HG03108 (cell line): ENCODE measurements around the gene ADGRG3.
"Not testable (repeated sequence)": the region's sequence is repeated elsewhere in the genome, so short reads cannot be mapped to it uniquely, and the experiment has no call there.

Source experiments
- ATAC-seq: cut with Tn5 transposase; IDR thresholded peaks from one replicate; pipeline ENCODE4 v1.9.1; 2021; ENCODE audit warnings: moderate library complexity; ENCODE audit not compliant: unreplicated experiment

Gene ADGRG3

DNA sequence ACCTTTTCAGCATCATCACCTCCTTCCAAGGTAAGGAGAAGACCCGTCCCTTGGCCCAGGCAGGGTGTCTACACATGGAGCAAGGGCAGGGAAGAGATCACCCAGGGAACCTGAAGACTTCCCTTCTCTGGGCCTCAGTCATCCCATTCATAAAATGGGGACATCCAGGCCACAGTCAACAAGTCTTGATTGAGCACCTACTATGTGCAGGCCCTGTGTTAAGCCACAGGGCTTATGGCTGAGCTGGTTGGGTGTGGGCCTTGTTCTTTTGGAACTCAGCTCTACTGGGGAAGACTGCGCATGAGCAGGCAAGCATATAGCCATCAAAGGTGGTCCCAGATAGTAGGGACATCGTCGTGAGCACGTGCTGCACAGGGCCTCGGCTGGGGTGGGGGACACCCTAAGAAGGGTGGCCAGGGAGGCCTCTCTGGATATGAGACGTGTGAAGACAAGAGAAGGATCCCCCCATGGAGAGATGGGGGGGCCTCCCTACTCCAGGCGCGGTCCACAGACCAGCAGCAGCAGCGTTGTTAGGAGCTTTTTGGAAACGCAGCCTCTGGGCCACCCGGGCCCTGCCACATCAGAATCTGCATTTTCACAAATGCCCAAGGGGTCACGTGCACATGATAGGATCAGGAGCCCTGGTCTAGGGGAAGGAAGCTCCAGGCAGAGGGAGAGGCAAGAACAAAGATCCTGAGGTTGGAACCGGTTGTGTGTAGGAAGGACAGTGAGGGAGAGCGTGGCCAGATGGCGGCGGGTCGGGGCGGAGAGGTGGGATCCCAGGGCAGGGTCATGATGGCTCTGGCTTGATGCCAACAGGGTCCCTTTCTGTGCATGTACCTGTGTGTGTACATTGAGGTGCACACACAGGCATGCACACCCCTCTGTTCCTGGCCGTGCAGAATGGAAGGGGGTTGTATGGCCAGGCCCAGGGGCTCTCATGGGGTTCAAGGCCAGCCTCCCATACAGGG is 5.9 kb upstream of the ADGRG3 start:
- ATAC-seq = no peak

DNA sequence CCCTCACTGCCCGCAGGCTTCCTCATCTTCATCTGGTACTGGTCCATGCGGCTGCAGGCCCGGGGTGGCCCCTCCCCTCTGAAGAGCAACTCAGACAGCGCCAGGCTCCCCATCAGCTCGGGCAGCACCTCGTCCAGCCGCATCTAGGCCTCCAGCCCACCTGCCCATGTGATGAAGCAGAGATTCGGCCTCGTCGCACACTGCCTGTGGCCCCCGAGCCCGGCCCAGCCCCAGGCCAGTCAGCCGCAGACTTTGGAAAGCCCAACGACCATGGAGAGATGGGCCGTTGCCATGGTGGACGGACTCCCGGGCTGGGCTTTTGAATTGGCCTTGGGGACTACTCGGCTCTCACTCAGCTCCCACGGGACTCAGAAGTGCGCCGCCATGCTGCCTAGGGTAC is 4.7 kb upstream of the ADGRG3 start:
- ATAC-seq = no peak

DNA sequence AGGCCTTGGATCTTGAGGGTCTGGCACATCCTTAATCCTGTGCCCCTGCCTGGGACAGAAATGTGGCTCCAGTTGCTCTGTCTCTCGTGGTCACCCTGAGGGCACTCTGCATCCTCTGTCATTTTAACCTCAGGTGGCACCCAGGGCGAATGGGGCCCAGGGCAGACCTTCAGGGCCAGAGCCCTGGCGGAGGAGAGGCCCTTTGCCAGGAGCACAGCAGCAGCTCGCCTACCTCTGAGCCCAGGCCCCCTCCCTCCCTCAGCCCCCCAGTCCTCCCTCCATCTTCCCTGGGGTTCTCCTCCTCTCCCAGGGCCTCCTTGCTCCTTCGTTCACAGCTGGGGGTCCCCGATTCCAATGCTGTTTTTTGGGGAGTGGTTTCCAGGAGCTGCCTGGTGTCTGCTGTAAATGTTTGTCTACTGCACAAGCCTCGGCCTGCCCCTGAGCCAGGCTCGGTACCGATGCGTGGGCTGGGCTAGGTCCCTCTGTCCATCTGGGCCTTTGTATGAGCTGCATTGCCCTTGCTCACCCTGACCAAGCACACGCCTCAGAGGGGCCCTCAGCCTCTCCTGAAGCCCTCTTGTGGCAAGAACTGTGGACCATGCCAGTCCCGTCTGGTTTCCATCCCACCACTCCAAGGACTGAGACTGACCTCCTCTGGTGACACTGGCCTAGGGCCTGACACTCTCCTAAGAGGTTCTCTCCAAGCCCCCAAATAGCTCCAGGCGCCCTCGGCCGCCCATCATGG is 4.0 kb upstream of the ADGRG3 start:
- ATAC-seq = no peak

DNA sequence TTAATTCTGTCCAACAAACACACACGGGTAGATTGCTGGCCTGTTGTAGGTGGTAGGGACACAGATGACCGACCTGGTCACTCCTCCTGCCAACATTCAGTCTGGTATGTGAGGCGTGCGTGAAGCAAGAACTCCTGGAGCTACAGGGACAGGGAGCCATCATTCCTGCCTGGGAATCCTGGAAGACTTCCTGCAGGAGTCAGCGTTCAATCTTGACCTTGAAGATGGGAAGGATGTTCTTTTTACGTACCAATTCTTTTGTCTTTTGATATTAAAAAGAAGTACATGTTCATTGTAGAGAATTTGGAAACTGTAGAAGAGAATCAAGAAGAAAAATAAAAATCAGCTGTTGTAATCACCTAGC is 3.5 kb upstream of the ADGRG3 start:
- ATAC-seq = no peak

DNA sequence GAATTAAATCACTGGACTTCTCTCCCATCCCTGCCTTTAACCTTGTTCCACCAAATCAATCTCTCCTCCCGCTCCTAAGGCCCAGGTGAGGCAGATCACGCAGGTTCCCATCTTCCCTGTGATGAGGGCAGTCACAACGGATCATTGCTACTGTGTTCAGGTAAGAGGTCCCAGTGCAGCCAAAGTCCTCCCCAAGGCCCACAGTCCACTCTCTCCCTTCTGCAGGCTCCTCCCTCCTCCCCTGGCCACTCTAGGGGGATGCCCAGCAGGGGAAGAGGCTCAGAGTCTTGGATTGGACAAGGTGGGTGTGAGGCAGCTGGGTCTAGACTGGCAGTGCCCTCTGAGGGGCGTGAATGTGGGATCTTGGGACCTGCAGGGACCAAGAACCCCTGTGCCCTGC is 2.6 kb upstream of the ADGRG3 start:
- ATAC-seq = no peak

DNA sequence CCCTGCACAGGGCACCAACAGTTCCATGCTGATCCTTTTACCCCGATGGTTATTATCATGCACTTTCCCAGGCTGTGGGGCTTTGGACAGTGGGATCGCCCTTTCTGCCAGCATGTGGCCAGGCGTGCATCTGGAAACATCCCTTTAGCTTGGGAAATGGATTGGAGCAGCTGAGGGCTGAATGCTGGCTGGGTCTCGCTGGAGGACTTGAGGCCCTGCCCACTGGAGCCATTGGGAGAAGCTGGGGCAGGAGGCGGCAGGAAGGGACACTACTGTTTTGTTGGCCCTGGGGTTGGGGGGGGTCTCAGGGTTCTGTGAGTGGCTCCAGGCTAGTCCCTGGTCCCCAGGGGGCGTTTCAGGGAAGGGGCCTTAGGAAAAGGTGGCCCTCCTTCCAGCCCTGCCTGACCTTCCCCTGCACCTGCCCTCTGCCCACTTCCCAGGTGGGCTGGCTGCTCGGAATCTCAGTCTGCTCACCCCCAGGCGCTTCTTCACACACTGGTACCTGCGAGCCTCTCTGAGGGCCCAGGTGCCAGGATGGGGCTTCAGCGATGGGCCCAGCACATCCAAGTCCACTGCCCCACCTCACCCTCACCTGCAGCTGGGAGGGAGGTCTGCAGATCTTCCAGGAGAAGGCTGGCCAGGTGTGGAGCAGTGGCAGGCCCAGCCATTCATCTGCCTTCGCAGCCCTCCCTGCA is 1.6 kb upstream of the ADGRG3 start:
- ATAC-seq = no peak

DNA sequence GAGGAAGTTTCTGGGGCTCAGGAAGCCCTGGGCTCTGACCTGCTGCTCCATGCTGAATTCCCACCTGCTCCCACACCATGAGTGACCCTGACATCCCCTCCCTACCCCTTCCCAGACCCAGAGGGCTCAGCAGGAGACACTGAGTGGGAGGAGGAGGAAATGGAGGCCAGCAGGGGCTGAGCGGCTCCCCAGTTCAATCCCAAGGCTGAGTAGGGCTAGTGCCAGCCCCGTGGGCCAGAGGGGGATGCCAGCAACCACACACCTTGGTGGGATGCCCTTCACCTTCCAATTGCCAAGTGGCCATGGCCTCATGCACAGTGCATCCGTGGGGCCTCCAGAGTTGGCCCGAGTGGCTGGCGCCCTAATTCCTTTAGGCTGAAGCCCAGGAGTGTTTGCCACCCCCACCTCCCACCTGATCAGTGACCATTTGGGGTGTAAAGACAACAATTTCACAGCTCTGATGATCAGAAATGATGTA is 1.0 kb upstream of the ADGRG3 start:
- ATAC-seq = no peak

DNA sequence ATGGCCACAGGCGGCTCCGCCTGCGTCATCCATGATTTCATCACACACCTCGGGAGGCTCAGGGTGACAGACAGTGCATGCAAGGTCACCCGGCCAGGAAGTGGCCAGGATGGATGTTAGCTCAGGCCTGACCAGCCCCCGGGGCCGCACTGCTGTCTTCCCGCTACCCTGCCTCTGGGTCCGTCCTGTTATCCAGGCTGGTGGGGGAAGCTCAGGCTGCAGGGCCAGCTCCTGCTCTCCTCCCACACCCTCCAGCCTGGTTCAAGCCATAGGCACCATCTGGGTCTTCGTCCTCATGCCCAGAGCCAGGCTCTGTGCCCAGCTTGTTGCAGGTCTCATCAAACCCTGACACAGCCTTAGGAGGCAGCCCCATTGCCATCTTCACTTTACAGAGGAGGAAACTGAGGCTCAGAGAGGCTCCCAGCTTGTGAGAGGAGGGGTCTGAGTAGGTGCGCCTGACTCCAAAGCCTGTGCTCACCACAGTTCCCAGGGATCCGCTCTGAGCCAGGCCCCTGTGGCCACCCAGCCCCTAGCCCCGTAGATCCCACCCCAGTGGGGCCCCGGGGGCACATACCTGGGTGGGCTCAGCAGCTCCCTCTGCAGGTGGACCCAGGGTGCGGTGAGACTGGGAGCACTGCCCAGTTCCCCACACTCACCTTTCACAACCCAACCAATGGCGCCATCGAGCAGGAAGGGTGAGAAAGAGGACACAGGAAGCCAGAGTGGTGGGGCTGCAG is 412 bp upstream of the ADGRG3 start:
- ATAC-seq = no peak

DNA sequence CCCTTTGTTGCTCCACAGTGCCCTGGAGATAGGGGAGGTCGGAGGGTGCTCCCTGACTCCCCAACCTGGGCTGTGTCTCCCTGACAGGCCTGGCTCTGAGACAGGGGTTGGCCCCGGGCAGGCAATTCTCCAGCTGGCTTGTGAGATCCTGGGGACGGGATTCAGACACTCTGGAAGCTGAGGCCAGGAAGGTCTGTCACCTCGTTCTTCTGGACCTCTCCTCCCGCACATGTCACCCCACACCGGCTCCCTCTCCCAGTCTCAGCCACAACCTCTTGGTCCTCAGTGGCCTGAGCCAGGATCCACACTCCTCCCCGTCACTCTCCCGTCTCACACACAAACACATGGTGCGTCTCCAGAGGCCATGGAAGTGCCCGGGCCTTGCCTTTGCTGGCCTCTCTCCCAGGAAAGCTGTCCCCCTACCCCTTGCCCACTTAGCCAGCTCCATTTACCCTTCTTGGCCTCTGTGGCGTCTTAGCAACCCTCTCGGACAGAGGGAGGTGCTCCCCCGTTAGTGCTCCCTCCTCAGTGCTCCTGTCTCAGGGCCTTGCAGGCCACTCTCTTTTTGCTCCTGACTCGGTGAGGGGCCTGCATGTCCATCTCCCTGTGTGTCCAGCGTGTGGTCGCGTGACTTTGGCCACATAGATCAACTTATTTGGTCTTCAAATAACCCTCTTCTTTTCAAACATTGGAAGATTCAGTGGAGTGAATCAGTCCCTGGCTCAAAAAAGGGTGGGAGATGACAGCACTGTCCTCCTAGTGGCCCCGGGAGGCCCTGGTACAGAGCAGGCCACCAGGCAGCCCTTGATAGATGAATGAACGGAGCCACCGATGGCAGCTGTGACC is 747 bp downstream of the ADGRG3 start:
- no peak for ATAC-seq

DNA sequence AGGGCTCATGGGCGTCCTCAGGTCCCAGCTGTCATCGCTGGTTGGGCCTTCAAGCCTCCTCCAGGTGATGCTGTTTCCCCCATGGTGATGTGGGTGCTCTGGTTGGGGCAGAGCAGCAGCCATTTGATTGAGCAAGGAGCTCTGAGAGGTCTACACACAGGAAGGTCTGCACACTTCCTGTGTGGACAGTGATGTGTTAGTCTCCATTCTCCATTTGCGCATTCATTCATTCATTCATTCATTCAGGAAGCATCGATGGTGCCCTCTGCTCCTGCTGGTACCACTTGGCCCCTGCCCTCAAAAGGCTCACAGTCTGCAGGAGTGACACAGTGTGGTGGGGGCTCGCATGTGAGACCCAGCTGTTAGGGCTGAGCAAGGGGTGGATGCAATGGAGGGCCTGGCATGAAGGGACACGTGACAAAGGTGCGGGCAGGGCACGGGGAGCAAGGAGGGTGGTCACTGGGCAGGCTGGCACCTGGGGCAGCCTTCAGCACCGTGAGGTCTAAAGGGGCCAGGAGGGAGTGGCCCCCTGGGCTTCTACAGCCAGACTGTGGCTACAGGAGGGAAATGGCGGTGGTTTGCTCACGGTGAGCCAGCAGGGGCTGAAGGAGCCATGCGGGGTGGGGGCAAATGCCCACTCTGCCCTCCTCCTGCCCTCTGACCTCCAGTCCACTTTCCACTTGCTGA is 1.5 kb downstream of the ADGRG3 start:
- ATAC-seq = no peak

DNA sequence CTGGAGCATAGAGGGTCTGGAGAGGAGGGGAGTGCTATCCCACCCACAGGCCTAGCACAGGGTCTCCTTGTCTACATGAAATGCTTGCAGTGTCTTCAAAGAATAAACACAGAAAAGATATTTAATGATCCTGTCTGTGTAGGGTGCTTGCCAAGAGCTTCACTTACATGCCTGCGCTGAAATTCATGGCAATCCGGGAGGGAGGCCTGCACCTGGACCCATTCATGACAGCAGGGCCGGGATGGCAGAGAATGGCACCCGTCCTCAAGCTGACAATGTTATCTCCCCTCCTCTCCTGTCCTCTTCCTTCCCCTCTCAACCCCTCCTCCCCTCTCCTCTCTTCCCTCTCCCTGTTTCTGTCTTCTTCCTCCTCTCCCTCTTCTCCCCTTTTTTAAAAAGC is 2.1 kb downstream of the ADGRG3 start:
- ATAC-seq = no peak

DNA sequence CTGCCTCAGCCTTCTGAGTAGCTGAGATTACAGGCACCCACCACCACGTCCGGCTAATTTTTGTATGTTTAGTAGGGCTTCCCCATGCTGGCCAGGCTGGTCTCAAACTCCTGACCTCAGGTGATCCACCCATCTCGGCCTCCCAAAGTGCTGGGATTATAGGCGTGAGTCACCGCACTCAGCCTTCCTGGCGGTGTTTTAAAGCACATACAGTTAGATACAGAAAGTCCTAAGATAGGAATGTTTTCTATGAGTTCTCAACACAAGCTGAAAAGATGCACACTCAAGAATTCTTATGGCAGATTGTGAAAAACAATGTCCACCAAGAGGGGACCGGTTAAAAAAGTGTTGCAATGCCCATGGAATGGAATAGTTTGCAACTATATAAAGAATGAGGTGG is 3.3 kb downstream of the ADGRG3 start:
- ATAC-seq = not testable (repeated sequence)

DNA sequence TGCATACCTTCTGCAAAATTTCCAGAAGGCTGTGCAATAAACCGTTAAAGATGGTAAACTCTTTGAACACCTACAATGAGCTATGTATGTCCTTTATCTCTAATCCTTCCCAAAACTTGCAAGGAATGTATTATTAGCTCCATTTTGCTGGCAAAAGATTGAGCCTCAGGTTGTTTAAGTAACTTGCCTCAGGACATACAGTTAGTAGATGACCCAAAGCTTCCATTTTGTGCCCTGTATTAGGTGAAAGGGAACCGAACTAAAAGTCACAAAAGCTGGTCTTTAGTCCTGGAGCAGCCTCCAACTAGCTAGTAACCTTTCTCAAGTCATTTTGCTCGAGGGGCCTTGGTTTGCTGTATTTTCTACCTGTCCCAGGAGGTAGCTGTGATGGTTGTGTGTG is 4.3 kb downstream of the ADGRG3 start:
- no peak for ATAC-seq

DNA sequence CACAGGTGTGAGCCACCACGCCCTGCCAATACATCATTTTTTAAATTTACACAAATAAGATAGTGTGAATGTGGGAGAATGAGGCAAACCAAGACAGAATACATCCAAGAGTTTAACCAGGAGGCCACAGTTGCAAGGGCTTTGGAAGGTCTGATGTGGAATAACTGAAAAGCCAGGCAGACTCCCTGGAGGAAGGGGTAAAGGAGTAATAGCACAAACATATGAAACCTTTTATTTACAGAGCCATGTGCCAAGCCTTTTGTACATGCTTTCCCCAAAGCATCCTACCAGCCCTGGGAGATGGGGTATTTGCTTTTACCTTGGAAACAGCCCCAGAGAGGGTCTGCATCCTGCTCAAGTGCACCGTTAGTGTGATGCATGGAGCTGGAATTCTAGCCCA is 4.7 kb downstream of the ADGRG3 start:
- ATAC-seq = no peak

DNA sequence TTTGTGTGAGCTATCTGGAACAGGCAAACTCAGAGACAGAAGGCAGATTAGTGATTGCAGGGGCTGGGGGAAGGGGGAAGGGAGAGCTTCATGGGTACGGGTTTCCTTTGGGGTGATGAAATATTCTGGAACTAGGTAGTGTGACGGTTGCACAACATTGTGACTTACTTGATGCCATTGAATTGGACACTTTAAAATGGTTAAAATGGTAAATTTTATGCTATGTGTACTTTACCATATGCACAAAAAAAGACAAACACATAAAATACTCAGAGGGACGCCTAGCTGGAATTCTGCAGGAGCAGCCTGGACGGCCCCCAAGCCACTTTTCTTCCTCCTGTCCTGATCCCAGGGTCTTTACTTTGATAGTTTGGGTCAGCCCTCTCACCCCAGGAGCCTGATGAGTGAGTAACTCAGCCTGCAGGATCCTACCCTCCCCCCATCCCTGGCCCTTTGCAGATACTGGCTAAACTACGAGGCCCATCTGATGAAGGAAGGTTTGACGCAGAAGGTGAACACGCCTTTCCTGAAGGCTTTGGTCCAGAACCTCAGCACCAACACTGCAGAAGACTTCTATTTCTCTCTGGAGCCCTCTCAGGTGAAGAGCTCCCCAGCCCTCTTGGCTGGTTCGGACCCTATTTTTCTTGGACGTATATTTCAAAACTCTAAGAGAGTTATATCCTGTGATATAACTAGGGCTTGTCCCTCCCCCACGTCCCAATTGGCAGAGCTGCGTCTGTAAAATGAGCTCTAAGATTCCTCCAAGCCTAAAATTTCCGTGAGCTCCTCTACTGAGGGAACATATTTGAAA is 7.8 kb downstream of the ADGRG3 start:
- ATAC-seq = no peak

DNA sequence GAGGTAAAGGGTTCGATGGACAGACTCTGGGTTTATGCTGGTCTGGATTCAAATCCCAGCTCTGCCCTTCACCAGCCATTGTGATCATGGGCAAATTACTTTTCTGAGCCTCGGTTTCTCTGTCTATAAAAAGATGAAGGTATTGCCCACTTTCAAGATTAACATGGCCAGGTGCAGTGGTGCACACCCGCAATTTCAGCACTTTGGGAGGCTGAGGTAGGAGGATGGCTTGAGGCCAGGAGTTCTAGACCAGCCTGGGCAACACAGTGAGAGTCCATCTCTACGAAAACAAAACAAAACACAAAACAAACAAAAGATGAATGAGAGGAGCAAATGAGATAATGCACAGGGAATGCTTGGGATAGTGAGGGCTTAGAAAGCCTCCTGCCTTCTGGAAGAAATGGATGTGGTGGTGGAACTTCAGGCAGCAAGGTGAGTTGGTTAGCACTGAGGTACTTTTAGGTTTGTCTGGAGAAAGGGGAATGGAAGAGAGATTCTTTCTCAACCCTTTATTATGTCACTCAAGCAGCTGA is 8.5 kb downstream of the ADGRG3 start:
- no peak for ATAC-seq

DNA sequence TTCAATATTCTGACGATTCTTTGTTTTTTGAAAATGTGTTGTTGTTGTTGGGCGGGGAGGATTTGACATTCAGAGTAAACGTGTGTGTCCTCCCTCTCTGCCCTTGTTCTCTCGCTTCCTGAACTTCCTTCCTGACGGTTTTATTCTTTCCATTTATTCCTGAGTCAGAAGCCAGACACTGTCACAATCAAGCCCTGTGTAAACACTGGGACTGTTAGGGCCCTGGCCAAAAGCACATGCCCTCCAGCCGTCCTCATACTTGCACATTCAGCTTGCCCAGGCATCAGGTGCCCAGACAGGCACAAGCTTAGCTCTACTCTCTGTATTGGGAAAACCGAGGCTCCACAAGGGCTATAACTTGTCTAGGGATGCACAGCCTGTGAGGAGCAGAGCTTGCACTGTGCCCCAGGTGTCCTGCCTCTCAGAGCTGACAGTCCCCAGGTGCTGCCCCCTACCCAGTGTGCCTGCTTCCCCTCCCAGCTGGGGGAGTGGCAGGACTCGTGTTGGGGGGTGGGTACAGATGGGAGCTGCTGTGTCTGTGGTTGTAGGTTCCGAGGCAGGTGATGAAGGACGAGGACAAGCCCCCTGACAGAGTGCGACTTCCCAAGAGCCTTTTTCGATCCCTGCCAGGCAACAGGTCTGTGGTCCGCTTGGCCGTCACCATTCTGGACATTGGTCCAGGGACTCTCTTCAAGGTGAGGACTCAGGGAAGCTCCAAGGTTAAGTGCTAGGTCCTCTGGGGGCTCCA is 9.7 kb downstream of the ADGRG3 start:
- no peak for ATAC-seq

DNA sequence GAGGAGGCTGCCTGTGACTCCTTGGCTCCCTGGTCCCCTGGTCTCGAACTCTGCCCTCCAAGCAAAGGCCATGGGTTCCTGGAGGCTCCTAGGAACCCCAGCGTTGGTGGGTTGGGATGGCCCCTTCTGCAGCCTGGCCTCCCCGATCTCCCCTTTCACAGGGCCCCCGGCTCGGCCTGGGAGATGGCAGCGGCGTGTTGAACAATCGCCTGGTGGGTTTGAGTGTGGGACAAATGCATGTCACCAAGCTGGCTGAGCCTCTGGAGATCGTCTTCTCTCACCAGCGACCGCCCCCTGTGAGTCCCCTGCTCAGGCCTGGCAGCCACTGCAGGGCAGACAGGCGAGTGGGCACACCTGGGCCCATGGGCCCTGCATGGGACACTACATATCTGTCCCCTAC is 10.9 kb downstream of the ADGRG3 start:
- no peak for ATAC-seq
